ENCODE data around the gene ARHGAP6. TPM values are rescaled to one million over a fixed set of nuclear protein-coding genes. Genes with fewer than 3 reads are reported as not detected.

ARHGAP6 gene
- total RNA-seq, 1 experiment from 2014 or later: not detected

Small RNA genes lying within 50 kb of the gene (small RNA-seq; reads per million reads assigned to genes)
- gene MIR548AX: not detected
- gene RF00019: not detected
- not detected for gene RF02271

Other genes with a start within 250 kb of the ARHGAP6 start
- gene MSL3, start 92.3 kb upstream of the ARHGAP6 start, total RNA-seq (2014; rRNA removed; shearing (Covaris generic); ENCODE audit: low replicate concordance): 36.6 and 69.2 TPM in 2 replicates

Measured in Karpas-422 (cell line).